Stimulated activated CD8-positive, alpha-beta memory T cell treated with anti-CD3 and anti-CD28 coated beads, Interleukin-4, amount 100 ng/mL, for 24 hours (primary cell): Measurements from ENCODE around the gene SLX4IP.
A peak's percentile ranks its signal among the peaks of the same experiment; 100 is the strongest.

Experiments
- DNase-seq: peaks from one replicate; pipeline ENCODE4 v3.0.0-alpha.2; 2020; ENCODE audit warnings: low read depth

Gene SLX4IP

GRCh38 chr20:10429443-10429981 is 5.6 kb upstream of the SLX4IP start:
- DNase-seq, result no peak

DNA sequence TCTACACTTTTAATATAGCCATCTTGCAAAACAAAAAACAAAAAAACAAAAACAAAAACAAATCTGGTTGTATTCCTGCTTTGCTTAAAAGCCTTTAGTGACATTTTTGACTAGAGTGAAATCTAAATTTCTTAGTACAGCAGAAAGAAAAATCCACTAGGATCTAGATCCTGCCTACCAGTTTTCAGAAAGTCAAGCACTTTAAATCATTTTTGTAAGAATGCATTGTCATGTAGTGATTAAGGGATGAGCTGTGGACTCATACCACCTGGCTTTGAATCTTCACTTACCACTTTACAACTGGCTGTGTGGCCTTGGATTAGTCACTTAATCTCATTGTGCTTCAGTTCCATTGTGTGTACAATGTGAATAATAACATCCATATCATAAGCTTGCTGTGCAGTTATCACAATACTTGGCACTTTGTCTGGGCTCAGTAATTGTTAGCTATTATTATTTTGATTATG is 5.1 kb upstream of the SLX4IP start:
- DNase-seq, result no peak

- no peak for DNase-seq
Observed at GRCh38 chr20:10430704-10431103, 4.4 kb upstream of the SLX4IP start.

- no peak for DNase-seq
Observed at GRCh38 chr20:10432079-10432478, 3.0 kb upstream of the SLX4IP start.

GRCh38 chr20:10433014-10433622 is 2.0 kb upstream of the SLX4IP start:
- DNase-seq, result no peak

- peak; percentile 80 for DNase-seq
Observed at GRCh38 chr20:10433623-10434466, 1.3 kb upstream of the SLX4IP start, which contains the start of gene MKKS. Gene MKKS, minus strand, starts transcription at chr20:10434222. Its CDS starts 20,708 bp downstream, at chr20:10413514.

GRCh38 chr20:10434467-10434831 is 656 bp upstream of the SLX4IP start:
- DNase-seq, result peak; percentile 57

DNA sequence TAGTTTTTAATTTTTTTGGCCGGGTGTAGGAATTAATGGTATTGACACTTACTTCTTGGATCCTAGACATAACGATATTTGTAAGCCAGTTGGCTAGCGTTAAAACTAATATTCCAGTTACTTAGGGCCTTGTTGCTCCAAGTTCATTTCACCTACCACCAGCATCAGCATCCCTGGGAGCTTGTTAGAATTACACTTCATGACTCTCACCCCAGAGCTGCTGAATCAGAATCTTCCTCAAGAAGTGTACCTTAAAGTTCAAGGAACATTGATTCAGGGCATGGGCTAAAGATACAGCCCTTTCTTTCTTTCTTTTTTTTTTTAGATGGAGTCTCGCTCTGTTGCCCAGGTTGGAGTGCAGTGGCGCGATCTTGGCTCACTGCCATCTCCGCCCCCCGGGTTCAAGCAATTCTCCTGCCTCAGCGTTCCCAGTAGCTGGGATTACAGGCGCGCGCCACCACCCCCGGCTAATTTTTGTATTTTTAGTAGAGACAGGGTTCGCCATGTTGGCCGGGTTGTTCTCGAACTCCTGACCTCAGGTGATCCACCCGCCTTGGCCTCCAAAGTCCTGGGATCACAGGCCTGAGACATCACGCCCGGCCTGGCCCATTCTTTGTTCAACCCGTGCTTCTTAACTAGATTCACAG is 1.1 kb downstream of the SLX4IP start:
- no peak for DNase-seq

GRCh38 chr20:10438217-10438616 is 3.1 kb downstream of the SLX4IP start:
- no peak for DNase-seq

DNA sequence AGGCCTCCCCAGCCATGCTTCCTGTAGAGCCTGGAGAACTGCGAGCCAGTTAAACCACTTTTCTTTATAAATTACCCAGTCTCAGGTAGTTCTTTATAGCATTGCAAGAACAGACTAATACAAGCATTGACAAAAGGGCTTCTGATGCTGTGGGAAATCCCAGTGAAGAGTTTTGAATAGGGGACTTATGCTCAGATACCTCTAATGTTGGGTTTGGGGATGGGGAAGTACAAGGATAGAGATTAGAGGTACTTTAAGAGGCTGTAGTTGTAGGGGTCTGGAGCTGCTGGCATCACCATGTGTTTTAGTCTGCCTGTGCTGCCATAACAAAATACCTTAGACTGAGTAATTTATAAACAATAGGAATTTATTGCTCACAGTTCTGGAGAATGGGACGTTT is 8.8 kb downstream of the SLX4IP start:
- DNase-seq, result no peak

DNA sequence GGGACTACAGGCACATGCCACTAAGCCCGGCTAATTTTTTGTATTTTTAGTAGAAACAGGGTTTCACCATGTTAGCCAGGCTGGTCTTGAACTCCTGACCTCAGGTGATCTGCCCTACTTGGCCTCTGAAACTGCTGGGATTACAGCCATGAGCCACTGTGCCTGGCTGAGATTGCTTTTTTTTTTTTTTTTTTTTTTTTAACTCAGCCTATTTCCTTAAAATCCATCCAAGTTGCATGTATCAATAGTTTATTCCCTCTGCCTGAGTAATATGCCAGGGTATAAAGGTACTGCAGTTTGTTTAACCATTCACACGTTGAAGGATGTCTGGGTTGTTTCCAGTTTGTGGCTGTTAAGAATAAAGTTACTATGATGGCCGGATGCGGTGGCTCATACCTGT is 10.7 kb downstream of the SLX4IP start:
- DNase-seq, result no peak

- DNase-seq, result peak; percentile 21
Observed at GRCh38 chr20:10447028-10447427, 11.9 kb downstream of the SLX4IP start.

DNA sequence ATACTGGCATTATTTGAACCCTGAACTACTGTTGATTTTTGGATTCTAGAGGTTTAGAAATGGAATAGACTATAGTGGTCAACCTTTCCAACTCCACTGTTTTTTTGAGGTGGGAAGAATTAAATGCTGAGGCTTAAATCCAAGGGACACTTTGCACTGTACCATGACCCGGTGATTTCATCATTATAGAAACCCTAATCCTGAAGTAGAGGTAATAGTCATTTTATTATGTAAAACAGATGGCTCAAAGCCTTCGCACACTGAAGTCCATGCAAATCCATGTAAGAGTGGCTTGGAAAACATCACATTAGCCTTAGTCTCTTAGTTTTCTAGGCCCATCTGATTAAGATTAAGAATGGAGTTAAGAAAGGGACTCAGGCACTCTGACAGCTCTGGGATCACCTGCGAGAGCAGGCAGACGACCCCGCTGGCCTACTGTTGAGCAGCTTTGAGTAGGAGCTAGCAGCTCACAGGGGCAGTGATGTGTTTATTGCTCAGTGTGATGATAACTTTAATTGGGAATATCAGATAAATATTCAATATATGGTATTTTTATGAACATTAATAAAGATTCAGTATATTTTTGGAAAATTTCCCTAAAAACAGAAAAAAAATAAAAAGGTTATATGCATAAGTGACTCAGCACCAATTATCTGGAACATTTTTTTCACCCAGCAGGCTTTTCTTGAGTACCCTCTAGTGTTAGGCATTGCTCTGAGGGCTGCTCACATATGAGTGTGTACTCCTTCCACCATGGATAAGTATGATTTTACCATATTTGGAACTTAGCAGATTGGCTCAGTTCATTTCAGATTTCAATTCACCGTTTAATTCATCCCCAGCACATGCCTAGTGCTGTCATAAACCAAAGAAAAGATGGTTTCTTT is 13.4 kb downstream of the SLX4IP start:
- DNase-seq, result no peak

DNA sequence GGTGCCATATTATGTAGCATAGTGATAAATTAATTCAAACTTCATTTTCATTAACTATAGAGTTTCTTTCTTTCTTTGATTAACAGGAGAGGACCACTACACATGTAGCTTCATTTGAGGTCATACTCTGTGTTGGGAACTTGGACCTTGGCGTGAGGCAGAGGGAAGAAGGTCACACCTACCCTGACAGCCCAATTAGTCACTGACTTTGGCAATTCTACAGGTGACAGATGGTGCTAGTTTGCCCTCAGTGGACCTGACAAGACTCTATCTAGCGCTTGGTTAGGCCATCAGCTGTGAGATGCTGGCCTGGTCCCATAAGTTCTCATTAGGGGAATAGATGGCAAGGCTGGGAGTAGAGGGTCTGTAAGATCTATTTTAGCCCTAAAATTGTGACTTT is 14.2 kb downstream of the SLX4IP start:
- DNase-seq, result no peak

GRCh38 chr20:10453241-10453640 is 18.1 kb downstream of the SLX4IP start:
- no peak for DNase-seq

DNA sequence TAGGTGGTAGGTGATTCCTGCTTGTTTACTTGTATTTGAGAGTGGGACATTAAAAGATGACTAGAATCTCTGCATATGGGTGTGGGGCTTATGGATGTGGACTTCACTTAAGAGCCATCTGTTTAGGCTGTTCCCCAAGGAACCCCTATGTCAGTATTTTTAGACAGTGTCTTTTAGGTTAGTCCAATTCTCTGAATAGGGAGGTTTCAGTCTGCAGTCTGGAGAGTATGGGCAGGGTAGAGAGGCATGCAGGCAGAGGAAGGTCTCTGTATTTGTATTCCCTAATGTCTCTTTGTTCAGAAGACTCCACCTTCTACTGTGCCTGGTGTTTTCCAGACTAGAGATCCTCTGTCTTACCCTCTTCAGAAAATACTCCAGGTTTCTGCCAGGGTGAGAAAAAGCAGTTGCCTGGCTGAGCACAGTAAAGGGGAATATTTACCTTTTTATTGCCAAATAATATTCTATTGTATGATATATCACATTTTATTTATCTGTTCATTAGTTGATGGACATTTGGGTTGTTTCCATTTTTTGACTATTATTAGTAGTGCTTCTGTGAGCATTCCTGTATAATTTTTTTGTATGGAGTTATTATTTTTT is 19.1 kb downstream of the SLX4IP start:
- no peak for DNase-seq

DNA sequence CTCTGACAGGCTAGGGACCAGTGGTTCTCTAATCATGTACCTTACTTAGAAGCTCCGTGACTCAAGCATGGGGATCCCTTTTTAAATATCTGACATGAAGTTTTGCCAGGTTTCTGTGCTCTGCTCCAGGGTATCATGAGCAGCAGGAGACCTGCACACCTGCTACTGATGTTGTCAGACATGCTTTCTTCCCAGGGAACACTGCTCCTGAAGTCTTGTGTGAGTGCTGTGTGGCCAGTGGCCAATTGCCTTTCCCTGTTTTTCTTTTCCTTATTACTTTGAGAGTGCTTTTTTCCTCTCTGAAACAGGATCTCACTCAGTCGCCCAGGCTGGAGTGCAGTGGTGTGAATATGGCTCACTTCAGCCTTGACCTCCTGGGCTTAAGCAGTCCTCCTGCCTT is 26.4 kb downstream of the SLX4IP start:
- DNase-seq, result no peak

DNA sequence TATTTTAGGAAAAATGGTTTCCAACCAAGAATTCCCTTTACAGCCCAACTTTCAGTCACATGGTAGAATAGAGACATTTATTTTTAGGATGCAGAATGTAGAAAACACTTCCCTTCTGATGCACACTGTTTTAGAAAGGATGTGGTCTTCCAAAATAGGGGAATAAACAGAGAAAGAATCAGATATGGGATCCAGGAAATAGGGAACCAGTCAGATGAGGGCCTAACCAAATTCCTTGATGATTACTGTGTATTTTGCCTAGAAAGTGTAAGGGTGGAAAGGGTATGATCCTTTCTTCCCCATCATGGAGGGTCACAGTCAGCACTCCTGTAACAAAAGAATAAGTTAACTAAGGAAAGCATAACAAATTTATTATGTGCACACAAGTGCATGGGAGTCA is 27.4 kb downstream of the SLX4IP start:
- DNase-seq, result no peak

GRCh38 chr20:10463622-10464021 is 28.5 kb downstream of the SLX4IP start:
- DNase-seq, result no peak

DNA sequence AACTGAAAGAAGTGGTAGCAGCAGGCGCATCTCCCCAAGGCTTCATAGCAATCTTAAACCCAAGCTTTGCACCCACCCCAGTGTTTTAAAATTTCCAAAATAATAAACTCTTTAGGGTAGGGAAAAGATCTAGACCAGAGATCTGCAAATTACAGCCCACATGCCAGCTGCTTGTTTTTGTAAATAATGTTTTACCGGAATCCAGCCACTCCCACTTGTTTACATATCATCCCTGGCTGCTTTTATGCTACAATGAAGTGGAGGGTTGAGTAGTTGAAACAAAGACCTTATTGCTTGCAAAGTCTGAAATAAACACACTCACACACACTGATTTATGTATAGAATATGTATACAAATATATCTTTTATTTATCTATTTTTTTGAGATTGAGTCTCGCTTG is 30.0 kb downstream of the SLX4IP start:
- DNase-seq, result no peak

GRCh38 chr20:10466325-10466724 is 31.2 kb downstream of the SLX4IP start:
- no peak for DNase-seq
